CD4-positive, alpha-beta T cell (primary cell): Measurements from ENCODE around the gene FMN1. TPM values are rescaled to one million over a fixed set of nuclear protein-coding genes. Genes with fewer than 3 reads are reported as not detected.

Experiments used
- ATAC-seq: fragments of 200-7000 bp; cut with Tn5 transposase; one replicate; pipeline ENCODE4 v1.10.0; 2022; ENCODE audit warnings: mild to moderate bottlenecking; ENCODE audit not compliant: poor library complexity
- CTCF ChIA-PET: fragments of 350-600 bp; sonication (Branson Sonifier 250); formaldehyde crosslinking; loops from one replicate; lab custom pipeline; 2021; ENCODE audit warnings: antibody characterized with exemption, inconsistent platforms; lab: Charles Lee
- POLR2A ChIA-PET: fragments of 350-600 bp; sonication (Branson Sonifier 250); formaldehyde crosslinking; loops from one replicate; lab custom pipeline; 2021; ENCODE audit warnings: antibody characterized with exemption, inconsistent platforms; lab: Charles Lee
- DNase-seq, 14 experiments: peaks; one replicate each; pipeline ENCODE4 v3.0.0-alpha.2; 2013 to 2020; ENCODE audit warnings: mixed read lengths in 2 of 14
- H3K27ac ChIP-seq, 2 donors: one replicate each; pipeline versions ENCODE4 v1.5.1 to v1.7.0; 2013; ENCODE audit warnings: low read length in 2 of 2, low read depth in 1 of 2, mild to moderate bottlenecking in 1 of 2
- H3K27me3 ChIP-seq, 2 experiments: 1 replicate in 1 of 2; 2 replicates in 1 of 2; pipeline versions ENCODE4 v1.6.1 to v1.7.0; 2013; ENCODE audit warnings: low read length in 2 of 2, control low read depth in 1 of 2, mild to moderate bottlenecking in 1 of 2, moderate library complexity in 1 of 2; ENCODE audit not compliant: insufficient read depth in 2 of 2, control insufficient read depth in 1 of 2
- H3K36me3 ChIP-seq: one replicate; pipeline ENCODE4 v1.6.1; 2013; ENCODE audit warnings: low read length, control low read depth; ENCODE audit not compliant: insufficient read depth
- H3K4me1 ChIP-seq: one replicate; pipeline ENCODE4 v1.6.1; 2013; ENCODE audit warnings: low read length, control low read depth; ENCODE audit not compliant: insufficient read depth
- H3K4me3 ChIP-seq: one replicate; pipeline ENCODE4 v1.5.1; 2013; ENCODE audit warnings: mild to moderate bottlenecking, low read length, moderate library complexity
- H3K9me3 ChIP-seq, 2 experiments: 1 replicate in 1 of 2; 2 replicates in 1 of 2; pipeline versions ENCODE4 v1.6.1 to v1.7.0; 2013; ENCODE audit warnings: low read length in 2 of 2, mild to moderate bottlenecking in 2 of 2, control low read depth in 1 of 2, moderate library complexity in 1 of 2; ENCODE audit not compliant: control insufficient read depth in 1 of 2, insufficient read depth in 1 of 2
- H3K27ac Mint-ChIP-seq: one replicate; pipeline ENCODE4 v1.8.0; 2020; ENCODE audit warnings: mixed read lengths
- H3K27me3 Mint-ChIP-seq: one replicate; pipeline ENCODE4 v1.8.0; 2021; ENCODE audit warnings: mixed read lengths
- H3K36me3 Mint-ChIP-seq: one replicate; pipeline ENCODE4 v1.8.0; 2021; ENCODE audit warnings: low read depth, mixed read lengths
- H3K4me1 Mint-ChIP-seq: one replicate; pipeline ENCODE4 v1.8.0; 2021; ENCODE audit warnings: low read depth, mixed read lengths
- H3K4me3 Mint-ChIP-seq: one replicate; pipeline ENCODE4 v1.8.0; 2020; ENCODE audit warnings: mild to moderate bottlenecking, mixed read lengths
- H3K9me3 Mint-ChIP-seq: one replicate; pipeline ENCODE4 v1.8.0; 2020; ENCODE audit warnings: mixed read lengths
- CTCF ChIP-seq: fragments of 200-600 bp; IDR thresholded peaks from one replicate; pipeline ENCODE4 v1.8.0; 2022; ENCODE audit warnings: antibody characterized with exemption, mild to moderate bottlenecking
- intact Hi-C, 2 experiments: fragments of 100-400 bp; cut with DNase I in 1 of 2; cut with micrococcal nuclease in 1 of 2; formaldehyde crosslinking; loops; one replicate each; pipeline versions ENCODE4 v1.15.1 to v1.9.0; 2023 to 2025; cut with DNase I, micrococcal nuclease
- total RNA-seq, 174 experiments: library from RNA in 2 of 174; stranded (reverse) in 2 of 174; gene quantifications; one replicate each; pipeline ENCODE4 v1.2.3 and lab custom pipeline; 2021 to 2026

FMN1 gene
- total RNA-seq, 2 experiments from 2014 or later = 0.39 to 0.55 TPM

GRCh38 chr15:32844118-32844711 is 350.3 kb downstream of the FMN1 start:
- ATAC-seq (no peak), DNase-seq (peak in 1 of 14 experiments; percentile 5)
- no peaks in the 10 kb centered on the region for H3K4me1 ChIP-seq
- H3K4me1 Mint-ChIP-seq = no peaks in the 10 kb centered on the region
- H3K9me3 Mint-ChIP-seq = no peaks in the 10 kb centered on the region
- H3K4me3 ChIP-seq = no peak overlapping the region
- no peak overlapping the region for H3K27ac ChIP-seq
- CTCF ChIA-PET = no interaction called here
- H3K27ac Mint-ChIP-seq = no peak overlapping the region
- no peaks in the 10 kb centered on the region for H3K27me3 Mint-ChIP-seq
- no peaks in the 10 kb centered on the region for H3K36me3 Mint-ChIP-seq
- no peaks in the 10 kb centered on the region for H3K36me3 ChIP-seq
- no peaks in the 10 kb centered on the region for H3K9me3 ChIP-seq
- POLR2A ChIA-PET = no interaction called here
- no peaks in the 10 kb centered on the region for H3K27me3 ChIP-seq
- intact Hi-C loops = no loop called here
- TF ChIP-seq CTCF = no peak
- H3K4me3 Mint-ChIP-seq = no peak overlapping the region

- ATAC-seq (no peak), DNase-seq (no peak)
- Histone ChIP-seq H3K4me3 (no peak overlapping the region), H3K27me3 (no peaks in the 10 kb centered on the region), H3K4me1 (no peaks in the 10 kb centered on the region), H3K36me3 (no peaks in the 10 kb centered on the region), H3K9me3 (no peaks in the 10 kb centered on the region), H3K27ac (no peak overlapping the region)
- Mint-ChIP-seq H3K4me3 (no peak overlapping the region), H3K27ac (no peak overlapping the region), H3K4me1 (no peaks in the 10 kb centered on the region), H3K9me3 (no peaks in the 10 kb centered on the region), H3K36me3 (no peaks in the 10 kb centered on the region), H3K27me3 (no peaks in the 10 kb centered on the region)
- ChIA-PET CTCF (no interaction called here), POLR2A (no interaction called here)
- intact Hi-C loops = no loop called here
- no peak for TF ChIP-seq CTCF
These were observed 351.2 kb downstream of the FMN1 start for GRCh38 chr15:32843219-32843815.

- Histone ChIP-seq H3K27me3 (no peaks in the 10 kb centered on the region), H3K36me3 (no peaks in the 10 kb centered on the region), H3K9me3 (no peaks in the 10 kb centered on the region), H3K4me1 (no peaks in the 10 kb centered on the region), H3K27ac (no peak overlapping the region), H3K4me3 (no peak overlapping the region)
- intact Hi-C loops = no loop called here
- no peaks in the 10 kb centered on the region for H3K9me3 Mint-ChIP-seq
- DNase-seq = no peak
- TF ChIP-seq CTCF = no peak
- ChIA-PET POLR2A (no interaction called here), CTCF (no interaction called here)
- no peak overlapping the region for H3K4me3 Mint-ChIP-seq
- no peaks in the 10 kb centered on the region for H3K27me3 Mint-ChIP-seq
- H3K36me3 Mint-ChIP-seq = no peaks in the 10 kb centered on the region
- H3K27ac Mint-ChIP-seq = no peak overlapping the region
- no peaks in the 10 kb centered on the region for H3K4me1 Mint-ChIP-seq
- ATAC-seq = no peak
These were observed 352.4 kb downstream of the FMN1 start for GRCh38 chr15:32842081-32842480.
